Mesodermal cell (in vitro differentiated cells): ENCODE measurements around the gene CCN6.
A peak's percentile ranks its signal among the peaks of the same experiment; 100 is the strongest.
"Not testable (repeated sequence)": the region's sequence is repeated elsewhere in the genome, so short reads cannot be mapped to it uniquely, and the experiment has no call there.

Experiments used
- H3K27ac ChIP-seq: 2 replicates; pipeline ENCODE4 v1.7.0; 2013; ENCODE audit warnings: mild to moderate bottlenecking, low read depth, low read length, moderate library complexity; ENCODE audit not compliant: severe bottlenecking
- H3K36me3 ChIP-seq: 2 replicates; pipeline ENCODE4 v1.7.1; 2013; ENCODE audit warnings: mild to moderate bottlenecking, low read length, moderate library complexity; ENCODE audit not compliant: control insufficient read depth, insufficient read depth
- H3K4me1 ChIP-seq: one replicate; pipeline ENCODE4 v1.7.1; 2013; ENCODE audit warnings: mild to moderate bottlenecking, low read length; ENCODE audit not compliant: insufficient read depth, control insufficient read depth, poor library complexity, severe bottlenecking
- H3K4me3 ChIP-seq: 2 replicates; pipeline ENCODE4 v1.7.0; 2013; ENCODE audit warnings: low read length, control low read depth, mild to moderate bottlenecking; ENCODE audit not compliant: insufficient read depth, poor library complexity, severe bottlenecking; ENCODE audit errors: extremely low read depth
- H3K9me3 ChIP-seq: 2 replicates; pipeline ENCODE4 v1.7.1; 2013; ENCODE audit warnings: mild to moderate bottlenecking, low read length, moderate library complexity; ENCODE audit not compliant: control insufficient read depth
- WGBS, 2 experiments: methylation state at CpG; one replicate each; pipeline ENCODE4 v1.1.5; 2013; ENCODE audit warnings: missing lambda C conversion rate in 2 of 2; ENCODE audit not compliant: insufficient coverage in 2 of 2; 5-methylcytosine and 5-hydroxymethylcytosine counted together

Gene CCN6

GRCh38 chr6:112051251-112051740 is 2.6 kb upstream of the CCN6 start:
- WGBS, 2 experiments = 100% methylated on average over 1 of the region's 4 CpGs
- H3K36me3 ChIP-seq, H3K4me3 ChIP-seq, H3K9me3 ChIP-seq, H3K27ac ChIP-seq, H3K4me1 ChIP-seq: not testable (repeated sequence)

- Histone ChIP-seq H3K4me1 (no peaks in the 10 kb centered on the region), H3K27ac (no peak overlapping the region)
Measured at GRCh38 chr6:112054555-112055190, 769 bp downstream of the CCN6 start.

GRCh38 chr6:112058243-112059032 is 4.5 kb downstream of the CCN6 start:
- H3K4me1 ChIP-seq = no peaks in the 10 kb centered on the region
- 66 to 95% methylated on average over 3 of the region's 4 CpGs for WGBS, 2 experiments
- H3K36me3 ChIP-seq = no peaks in the 10 kb centered on the region
- no peaks in the 10 kb centered on the region for H3K9me3 ChIP-seq
- H3K4me3 ChIP-seq = no peak overlapping the region
- no peak overlapping the region for H3K27ac ChIP-seq

More at GRCh38 chr6:112054555-112055190, 769 bp downstream of the CCN6 start:
- Histone ChIP-seq H3K36me3 (no peaks in the 10 kb centered on the region), H3K4me3 (no peak overlapping the region), H3K9me3 (no peaks in the 10 kb centered on the region)
- WGBS, 2 experiments = 84 to 89% methylated on average over 7 to 10 of the region's 10 CpGs

GRCh38 chr6:112061605-112062004 is 7.7 kb downstream of the CCN6 start:
- Histone ChIP-seq H3K27ac (no peak overlapping the region), H3K4me3 (no peak overlapping the region), H3K4me1 (no peaks in the 10 kb centered on the region), H3K9me3 (no peaks in the 10 kb centered on the region), H3K36me3 (no peaks in the 10 kb centered on the region)
- WGBS, 2 experiments = 86 to 88% methylated on average over 1 to 3 of the region's 4 CpGs

GRCh38 chr6:112062966-112063365 is 9.1 kb downstream of the CCN6 start:
- no peak overlapping the region for H3K4me3 ChIP-seq
- H3K9me3 ChIP-seq = no peaks in the 10 kb centered on the region
- 67 to 100% methylated on average over 1 of the region's 3 CpGs for WGBS, 2 experiments

GRCh38 chr6:112065426-112065986 is 11.6 kb downstream of the CCN6 start:
- WGBS, 2 experiments = 100% methylated on average over 1 of the region's 6 CpGs; no CpG with 5 or more reads in 1 of the 2 experiments
- H3K9me3 ChIP-seq = no peaks in the 10 kb centered on the region

More at GRCh38 chr6:112062966-112063365, 9.1 kb downstream of the CCN6 start:
- Histone ChIP-seq H3K27ac (no peak overlapping the region), H3K4me1 (no peaks in the 10 kb centered on the region), H3K36me3 (no peaks in the 10 kb centered on the region)

GRCh38 chr6:112066606-112067005 is 12.7 kb downstream of the CCN6 start:
- Histone ChIP-seq H3K9me3 (no peaks in the 10 kb centered on the region), H3K36me3 (no peaks in the 10 kb centered on the region), H3K27ac (no peak overlapping the region), H3K4me3 (no peak overlapping the region), H3K4me1 (no peaks in the 10 kb centered on the region)
- 83 to 100% methylated on average over 1 to 2 of the region's 3 CpGs for WGBS, 2 experiments

More at GRCh38 chr6:112065426-112065986, 11.6 kb downstream of the CCN6 start:
- Histone ChIP-seq H3K4me1 (no peaks in the 10 kb centered on the region), H3K4me3 (no peak overlapping the region), H3K27ac (no peak overlapping the region), H3K36me3 (no peaks in the 10 kb centered on the region)

GRCh38 chr6:112081569-112081968 is 27.7 kb downstream of the CCN6 start:
- WGBS, 2 experiments = no CpG with 5 or more reads among the region's 4 CpGs
- Histone ChIP-seq H3K4me1 (peaks cover 3% of the 10 kb centered on the region), H3K36me3 (peaks cover 15% of the 10 kb centered on the region), H3K4me3 (no peak overlapping the region), H3K27ac (no peak overlapping the region), H3K9me3 (no peaks in the 10 kb centered on the region)

- Histone ChIP-seq H3K4me1 (peaks cover 3% of the 10 kb centered on the region), H3K27ac (no peak overlapping the region), H3K9me3 (no peaks in the 10 kb centered on the region), H3K36me3 (peaks cover 12% of the 10 kb centered on the region), H3K4me3 (no peak overlapping the region)
- 93 to 98% methylated on average over 4 to 6 of the region's 8 CpGs for WGBS, 2 experiments
Measured at GRCh38 chr6:112085286-112086065, 31.6 kb downstream of the CCN6 start.

- Histone ChIP-seq H3K4me1 (peaks cover 3% of the 10 kb centered on the region), H3K4me3 (peak overlapping the region; percentile 81), H3K27ac (peak overlapping the region; percentile 78), H3K9me3 (no peaks in the 10 kb centered on the region), H3K36me3 (peaks cover 11% of the 10 kb centered on the region)
- WGBS, 2 experiments = 0% methylated on average over 3 to 6 of the region's 8 CpGs
Measured at GRCh38 chr6:112086744-112087135, 32.8 kb downstream of the CCN6 start.
